OCI-LY3 (cell line): Measurements from ENCODE around the gene SCARB2.

ENCODE experiments used
- EZH2phosphoT487 ChIP-seq: fragments of 200-600 bp; shearing (Covaris generic); IDR thresholded peaks from 2 replicates; pipeline ENCODE4 v1.6.1; 2018; ENCODE audit warnings: antibody characterized with exemption, mixed run types, low read depth
- TF ChIP-seq, protein P1 (sequence below): fragments of 200-600, 300-600 bp; sonication (generic); IDR thresholded peaks from 2 replicates; pipeline ENCODE4 v1.5.1; 2014; ENCODE audit warnings: antibody characterized with exemption, low read length, low read depth

DNA sequence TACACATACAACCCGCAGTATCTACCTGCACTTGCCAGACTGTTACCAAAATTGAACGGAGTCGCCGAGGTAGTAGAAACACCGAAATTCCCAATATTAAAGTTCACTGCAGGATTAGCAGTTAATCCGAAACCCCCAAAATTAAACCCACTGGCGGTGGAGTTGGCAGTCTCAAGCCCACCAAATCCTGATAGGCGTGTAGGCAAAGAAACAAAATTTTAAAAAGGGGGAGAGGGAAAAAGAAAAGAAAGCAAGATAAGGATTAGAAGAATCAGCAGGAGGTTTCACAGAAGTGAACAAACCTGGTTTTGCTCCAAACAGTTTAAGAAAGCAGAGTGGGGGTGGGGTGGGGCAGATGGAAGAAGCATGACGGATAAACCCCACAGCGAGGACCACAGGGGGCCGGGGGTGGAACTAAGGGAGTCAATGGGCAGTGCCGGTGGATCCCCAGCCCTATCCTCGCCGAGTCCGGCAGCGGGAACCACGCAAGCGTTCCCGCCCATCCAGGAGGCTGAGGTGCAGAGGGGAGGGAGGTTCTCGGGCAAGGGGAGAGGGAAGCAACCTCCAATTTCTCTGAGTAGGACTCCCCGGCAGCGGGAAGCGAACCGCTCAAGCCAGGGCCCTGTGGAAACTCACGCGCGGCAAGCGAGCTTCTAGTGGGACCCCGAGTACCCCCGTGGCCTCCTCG lies 66.0 kb downstream of the SCARB2 start:
- TF ChIP-seq, protein P1, sequence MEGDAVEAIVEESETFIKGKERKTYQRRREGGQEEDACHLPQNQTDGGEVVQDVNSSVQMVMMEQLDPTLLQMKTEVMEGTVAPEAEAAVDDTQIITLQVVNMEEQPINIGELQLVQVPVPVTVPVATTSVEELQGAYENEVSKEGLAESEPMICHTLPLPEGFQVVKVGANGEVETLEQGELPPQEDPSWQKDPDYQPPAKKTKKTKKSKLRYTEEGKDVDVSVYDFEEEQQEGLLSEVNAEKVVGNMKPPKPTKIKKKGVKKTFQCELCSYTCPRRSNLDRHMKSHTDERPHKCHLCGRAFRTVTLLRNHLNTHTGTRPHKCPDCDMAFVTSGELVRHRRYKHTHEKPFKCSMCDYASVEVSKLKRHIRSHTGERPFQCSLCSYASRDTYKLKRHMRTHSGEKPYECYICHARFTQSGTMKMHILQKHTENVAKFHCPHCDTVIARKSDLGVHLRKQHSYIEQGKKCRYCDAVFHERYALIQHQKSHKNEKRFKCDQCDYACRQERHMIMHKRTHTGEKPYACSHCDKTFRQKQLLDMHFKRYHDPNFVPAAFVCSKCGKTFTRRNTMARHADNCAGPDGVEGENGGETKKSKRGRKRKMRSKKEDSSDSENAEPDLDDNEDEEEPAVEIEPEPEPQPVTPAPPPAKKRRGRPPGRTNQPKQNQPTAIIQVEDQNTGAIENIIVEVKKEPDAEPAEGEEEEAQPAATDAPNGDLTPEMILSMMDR: no peak
- no peak for TF ChIP-seq EZH2phosphoT487
